CD4-positive, alpha-beta memory T cell (primary cell): ENCODE measurements around the gene SLC27A4. TPM values are rescaled to one million over a fixed set of nuclear protein-coding genes. Genes with fewer than 3 reads are reported as not detected.
A peak's percentile ranks its signal among the peaks of the same experiment; 100 is the strongest.

Experiments
- CTCF ChIA-PET: fragments of 350-600 bp; sonication (Branson Sonifier 250); formaldehyde crosslinking; loops from one replicate; lab custom pipeline; 2021; ENCODE audit warnings: inconsistent platforms; ENCODE audit not compliant: partially characterized antibody; lab: Charles Lee
- POLR2A ChIA-PET: fragments of 350-600 bp; sonication (Branson Sonifier 250); formaldehyde crosslinking; loops from one replicate; lab custom pipeline; 2021; ENCODE audit not compliant: partially characterized antibody; lab: Charles Lee
- DNase-seq, 5 donors: peaks; one replicate each; pipeline versions ENCODE4 v3.0.0 to v3.0.0-alpha.2; 2020 to 2022; ENCODE audit warnings: mixed read lengths in 1 of 5
- H3K27ac ChIP-seq: one replicate; pipeline ENCODE4 v1.7.0; 2013; ENCODE audit warnings: low read depth, low read length
- H3K27me3 ChIP-seq: 2 replicates; pipeline ENCODE4 v1.7.0; 2013; ENCODE audit warnings: mild to moderate bottlenecking, low read length, moderate library complexity; ENCODE audit not compliant: insufficient read depth
- H3K36me3 ChIP-seq: 2 replicates; pipeline ENCODE4 v1.7.0; 2013; ENCODE audit warnings: mild to moderate bottlenecking, low read length, moderate library complexity; ENCODE audit not compliant: insufficient read depth
- H3K4me1 ChIP-seq: 2 replicates; pipeline ENCODE4 v1.7.0; 2013; ENCODE audit warnings: mild to moderate bottlenecking, low read length, moderate library complexity; ENCODE audit not compliant: insufficient read depth
- H3K4me3 ChIP-seq, 2 donors: one replicate each; pipeline ENCODE4 v1.7.0; 2013; ENCODE audit warnings: low read length in 2 of 2, mild to moderate bottlenecking in 1 of 2
- H3K9me3 ChIP-seq, 2 donors: one replicate each; pipeline ENCODE4 v1.7.0; 2013; ENCODE audit warnings: low read length in 2 of 2, control low read depth in 1 of 2; ENCODE audit not compliant: control insufficient read depth in 1 of 2
- H3K27ac Mint-ChIP-seq, 7 donors: one replicate each; pipeline ENCODE4 v1.8.0; 2020 to 2021; ENCODE audit warnings: mixed read lengths in 7 of 7, mild to moderate bottlenecking in 6 of 7, inconsistent platforms in 3 of 7, moderate library complexity in 3 of 7
- H3K27me3 Mint-ChIP-seq, 2 donors: one replicate each; pipeline ENCODE4 v1.8.0; 2020 to 2021; ENCODE audit warnings: mixed read lengths in 2 of 2
- H3K36me3 Mint-ChIP-seq, 2 donors: one replicate each; pipeline ENCODE4 v1.8.0; 2020 to 2021; ENCODE audit warnings: mixed read lengths in 2 of 2, inconsistent platforms in 1 of 2, mild to moderate bottlenecking in 1 of 2
- H3K4me1 Mint-ChIP-seq, 4 donors: one replicate each; pipeline ENCODE4 v1.8.0; 2020 to 2021; ENCODE audit warnings: mixed read lengths in 4 of 4, mild to moderate bottlenecking in 1 of 4
- H3K4me3 Mint-ChIP-seq, 8 donors: one replicate each; pipeline ENCODE4 v1.8.0; 2020 to 2021; ENCODE audit warnings: mixed read lengths in 8 of 8, mild to moderate bottlenecking in 7 of 8, moderate library complexity in 6 of 8, inconsistent platforms in 3 of 8
- H3K9me3 Mint-ChIP-seq, 8 donors: one replicate each; pipeline ENCODE4 v1.8.0; 2020 to 2021; ENCODE audit warnings: mixed read lengths in 8 of 8, mild to moderate bottlenecking in 5 of 8, inconsistent platforms in 3 of 8, moderate library complexity in 1 of 8
- intact Hi-C: fragments of 100-400 bp; cut with micrococcal nuclease; formaldehyde crosslinking; loops from one replicate; pipeline ENCODE4 v1.15.1; 2023
- polyA plus RNA-seq, 2 donors: library from polyadenylated mRNA; unstranded; fragments of 300-500 nt; fragmentation: Illumina TruSeq; gene quantifications; one replicate each; pipeline ENCODE4 v1.2.3, GENCODE V29; 2021
- total RNA-seq, 2 experiments: library from RNA; stranded (reverse); gene quantifications; one replicate each; pipeline ENCODE4 v1.2.3, GENCODE V29; 2021

SLC27A4 gene
- total and polyA plus RNA-seq, 4 experiments from 2014 or later: 5.4 to 16.3 (median 11.3) TPM

DNA sequence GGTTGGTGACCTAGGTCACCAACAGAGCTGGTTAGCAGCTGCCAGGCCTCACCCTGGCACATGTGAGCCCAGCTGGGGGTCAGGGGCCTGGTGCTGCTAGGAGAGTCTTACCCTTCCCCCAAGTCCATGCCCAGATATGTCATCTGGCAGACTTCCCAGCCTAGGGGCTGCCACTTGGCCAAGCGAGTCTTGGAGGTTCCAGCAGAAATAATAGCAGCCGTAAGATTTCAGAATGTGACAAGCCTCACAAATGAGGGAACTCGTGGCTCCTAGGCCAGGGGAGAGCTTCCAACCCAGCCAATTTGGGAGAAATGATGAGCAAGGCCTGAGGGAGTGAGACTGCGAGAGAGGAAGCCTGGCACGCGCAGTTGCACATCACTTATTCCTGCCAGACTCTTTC, 41.9 kb downstream of the SLC27A4 start:
- Mint-ChIP-seq H3K27ac (peak overlapping the region in 1 of 7 donors; percentile 4), H3K36me3 (peaks cover 26 to 51% of the 10 kb centered on the region in 2 donors), H3K9me3 (peaks cover 0 to 2% (median 0%) of the 10 kb centered on the region in 8 donors), H3K4me1 (peaks cover 0 to 2% (median under 1%) of the 10 kb centered on the region in 4 donors), H3K4me3 (no peak overlapping the region), H3K27me3 (no peaks in the 10 kb centered on the region)
- Histone ChIP-seq H3K27me3 (no peaks in the 10 kb centered on the region), H3K9me3 (no peaks in the 10 kb centered on the region), H3K4me3 (no peak overlapping the region), H3K4me1 (no peaks in the 10 kb centered on the region), H3K27ac (no peak overlapping the region), H3K36me3 (peaks cover 39% of the 10 kb centered on the region)
- intact Hi-C loops: no loop called here
- POLR2A ChIA-PET: interaction anchor here (2.0 kb wide), 1 partner anchor 11 kb away, joined by 6 read pairs; the partner anchor contains the start of gene URM1
- CTCF ChIA-PET: no interaction called here
- DNase-seq: no peak

DNA sequence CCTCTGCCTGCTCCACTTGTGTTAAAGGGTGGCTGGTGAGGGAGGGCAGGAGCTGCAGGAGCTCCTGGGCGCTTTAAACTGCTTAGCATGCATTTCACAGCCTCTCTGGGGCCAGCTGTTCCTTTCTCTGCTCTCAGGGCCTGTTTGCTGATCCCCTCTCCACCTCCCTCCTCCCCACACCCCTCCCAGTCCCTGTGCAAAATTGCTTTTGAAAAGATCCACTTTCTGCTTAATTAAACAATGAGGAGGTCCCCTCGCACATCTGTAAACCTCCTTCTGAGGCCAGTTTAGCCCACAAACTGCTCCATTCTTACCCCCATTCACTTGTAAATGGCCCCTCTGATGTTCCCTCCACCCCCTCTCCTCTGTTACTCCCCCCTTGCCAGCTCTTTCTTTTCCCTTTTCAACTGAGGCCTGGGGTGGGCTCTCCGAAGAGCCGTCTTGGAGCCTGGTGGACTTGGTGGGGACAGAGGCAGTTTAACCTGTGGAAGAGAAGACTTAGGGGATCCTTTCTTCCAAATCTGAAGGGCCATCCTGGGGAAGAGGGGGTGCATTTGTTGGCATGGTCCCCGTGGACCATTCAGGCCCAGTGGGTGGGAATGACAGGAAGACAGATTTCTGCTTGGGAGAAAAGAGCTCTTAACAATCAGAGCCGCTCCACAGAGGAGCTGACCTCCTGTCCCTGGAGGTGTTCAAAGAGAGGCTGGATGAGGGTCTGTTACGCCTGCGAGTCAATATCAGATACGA, 42.9 kb downstream of the SLC27A4 start:
- no peak overlapping the region for H3K4me3 ChIP-seq
- intact Hi-C loops: no loop called here
- Mint-ChIP-seq H3K4me3 (no peak overlapping the region), H3K27me3 (no peaks in the 10 kb centered on the region), H3K27ac (peak overlapping the region in 2 of 7 donors; percentile 41 to 47), H3K36me3 (peaks cover 31 to 57% of the 10 kb centered on the region in 2 donors), H3K4me1 (peaks cover 0 to 2% (median under 1%) of the 10 kb centered on the region in 4 donors), H3K9me3 (peaks cover 0 to 2% (median 0%) of the 10 kb centered on the region in 8 donors)
- no peaks in the 10 kb centered on the region for H3K27me3 ChIP-seq
- CTCF ChIA-PET: interaction anchor here (1.2 kb wide), 1 partner anchor 55 kb away, joined by 3 read pairs; no protein-coding TSS in a partner anchor
- H3K4me1 ChIP-seq: no peaks in the 10 kb centered on the region
- no peak for DNase-seq
- H3K9me3 ChIP-seq: no peaks in the 10 kb centered on the region
- POLR2A ChIA-PET: interaction anchor here (1.9 to 2.0 kb wide), 2 partner anchors 12 to 21 kb away, joined by 6 read pairs; partner anchors contain the start of gene URM1
- H3K27ac ChIP-seq: no peak overlapping the region
- H3K36me3 ChIP-seq: peaks cover 43% of the 10 kb centered on the region

DNA sequence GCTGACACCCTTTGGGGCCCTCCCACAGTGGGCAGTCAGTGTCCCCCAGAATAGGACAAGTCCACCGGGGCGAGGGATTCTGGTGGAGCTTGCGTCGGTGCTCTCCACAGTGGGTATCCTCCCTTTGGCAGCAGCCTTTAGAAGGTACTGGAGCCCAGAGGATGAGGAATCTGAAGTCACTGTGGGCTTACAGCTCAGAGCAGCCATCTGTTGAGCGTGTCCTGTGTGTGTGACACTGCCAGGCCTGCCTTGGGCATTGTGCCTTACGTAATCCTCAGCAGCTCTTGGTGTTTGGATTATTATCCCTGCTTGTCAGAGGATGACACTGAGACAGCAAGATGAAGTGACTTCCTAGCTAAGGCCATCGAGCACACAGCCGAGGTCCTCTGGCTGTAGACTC, 43.5 kb downstream of the SLC27A4 start:
- Mint-ChIP-seq H3K9me3 (peaks cover 0 to 2% (median 0%) of the 10 kb centered on the region in 8 donors), H3K4me1 (peaks cover 0 to 2% (median under 1%) of the 10 kb centered on the region in 4 donors), H3K4me3 (no peak overlapping the region), H3K27ac (no peak overlapping the region), H3K36me3 (peaks cover 31 to 59% of the 10 kb centered on the region in 2 donors), H3K27me3 (no peaks in the 10 kb centered on the region)
- POLR2A ChIA-PET: interaction anchor here (1.9 to 2.0 kb wide), 2 partner anchors 12 to 22 kb away, joined by 6 read pairs; partner anchors contain the start of gene URM1
- Histone ChIP-seq H3K36me3 (peaks cover 45% of the 10 kb centered on the region), H3K27ac (no peak overlapping the region), H3K4me3 (no peak overlapping the region), H3K9me3 (no peaks in the 10 kb centered on the region), H3K4me1 (no peaks in the 10 kb centered on the region), H3K27me3 (no peaks in the 10 kb centered on the region)
- intact Hi-C loops: no loop called here
- CTCF ChIA-PET: interaction anchor here (1.2 kb wide), 1 partner anchor 55 kb away, joined by 3 read pairs; no protein-coding TSS in a partner anchor
- no peak for DNase-seq

DNA sequence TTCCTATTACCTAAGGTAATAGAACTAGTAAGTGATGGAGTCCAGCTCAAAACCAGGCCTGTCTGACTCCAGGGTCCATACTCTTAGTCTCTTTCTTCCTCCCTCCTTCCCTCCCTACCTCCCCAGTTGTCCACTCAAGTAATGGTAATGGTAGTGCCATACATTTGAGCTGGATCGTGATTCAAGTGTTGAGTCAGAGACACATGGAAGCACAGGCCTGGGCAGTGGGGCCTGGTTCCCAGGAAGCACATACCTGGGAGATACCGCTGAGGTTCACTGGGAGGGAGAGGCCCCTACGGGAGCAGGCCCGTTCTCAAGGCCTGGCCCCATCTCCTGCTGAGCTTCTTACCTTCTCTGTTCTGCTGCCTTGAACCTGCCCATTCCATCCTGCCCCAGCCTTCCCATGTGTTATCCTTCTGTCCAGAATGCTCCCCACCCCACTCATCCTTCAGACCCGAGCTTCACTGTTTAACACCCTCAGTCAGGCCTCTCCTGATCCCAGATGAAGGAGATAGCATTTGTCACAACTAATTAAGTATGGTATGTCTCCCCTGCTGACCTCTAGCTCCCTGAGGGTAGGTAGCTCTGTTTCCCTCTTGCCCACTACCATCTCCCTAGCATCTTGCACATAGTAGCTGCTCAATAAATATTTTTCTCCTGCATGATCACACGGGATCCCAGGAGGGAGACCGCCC, 44.6 kb downstream of the SLC27A4 start:
- H3K36me3 Mint-ChIP-seq: peaks cover 29 to 60% of the 10 kb centered on the region in 2 donors
- no peak overlapping the region for H3K4me3 Mint-ChIP-seq

DNA sequence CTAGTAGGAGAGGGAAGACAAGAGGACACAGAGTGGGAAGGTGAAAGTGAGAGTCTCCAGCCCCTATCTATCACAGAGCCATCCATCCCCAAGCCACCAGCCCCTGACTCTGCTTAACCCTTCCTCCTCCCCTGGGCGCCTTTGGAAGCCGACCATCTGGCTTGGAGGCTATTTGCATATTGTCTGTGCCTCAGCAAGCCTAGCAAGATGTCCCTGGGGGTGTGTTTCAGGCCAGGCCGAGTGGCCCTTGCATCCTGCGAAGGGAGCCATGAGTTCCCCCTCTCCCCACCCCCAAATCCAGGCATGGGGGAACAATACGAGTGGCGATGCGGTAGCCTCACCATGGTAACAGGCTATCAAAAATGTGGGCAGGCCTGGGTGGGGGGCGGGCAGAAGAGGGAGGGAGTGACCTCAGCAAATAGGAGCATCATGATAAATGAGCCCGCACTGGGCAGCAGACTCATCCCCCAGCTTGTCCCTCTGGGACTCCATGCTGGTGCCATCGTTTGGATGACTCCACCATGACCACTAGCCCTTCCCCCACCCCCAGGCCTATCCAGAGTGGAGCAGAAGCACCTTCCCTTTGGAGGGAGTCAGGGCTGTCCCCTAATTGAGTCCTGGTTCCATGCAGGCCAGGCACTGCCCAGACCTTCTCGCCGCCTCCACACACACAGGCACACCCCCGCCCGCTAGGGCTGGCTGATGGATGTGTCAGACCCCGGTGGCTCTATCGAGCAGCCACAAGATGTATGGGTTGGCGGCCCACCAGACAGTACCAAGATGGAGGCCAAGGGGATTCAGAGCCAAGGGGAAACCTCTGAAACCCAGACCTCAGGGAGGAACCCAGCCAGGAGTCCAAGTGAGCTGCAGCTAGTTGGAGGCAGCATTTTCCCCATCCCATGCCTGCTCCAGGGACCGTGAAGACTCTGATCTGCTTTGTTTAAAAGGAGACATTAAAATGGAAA, 45.5 kb downstream of the SLC27A4 start:
- peaks cover 0 to 2% (median 0%) of the 10 kb centered on the region in 8 donors for H3K9me3 Mint-ChIP-seq
- Histone ChIP-seq H3K27me3 (no peaks in the 10 kb centered on the region), H3K27ac (no peak overlapping the region), H3K4me3 (no peak overlapping the region), H3K9me3 (no peaks in the 10 kb centered on the region), H3K4me1 (no peaks in the 10 kb centered on the region), H3K36me3 (peaks cover 61% of the 10 kb centered on the region)
- DNase-seq: no peak
- CTCF ChIA-PET: no interaction called here
- H3K36me3 Mint-ChIP-seq: peaks cover 29 to 57% of the 10 kb centered on the region in 2 donors
- H3K4me3 Mint-ChIP-seq: no peak overlapping the region
- intact Hi-C loops: no loop called here
- H3K4me1 Mint-ChIP-seq: peaks cover 0 to 2% (median 0%) of the 10 kb centered on the region in 4 donors
- POLR2A ChIA-PET: interaction anchor here (1.9 kb wide), 1 partner anchor 24 kb away, joined by 6 read pairs; no protein-coding TSS in a partner anchor
- no peaks in the 10 kb centered on the region for H3K27me3 Mint-ChIP-seq
- H3K27ac Mint-ChIP-seq: no peak overlapping the region

More for the DNA sequence above, 44.6 kb downstream of the SLC27A4 start:
- no peaks in the 10 kb centered on the region for H3K27me3 Mint-ChIP-seq
- Histone ChIP-seq H3K4me1 (no peaks in the 10 kb centered on the region), H3K9me3 (no peaks in the 10 kb centered on the region), H3K4me3 (no peak overlapping the region), H3K27ac (no peak overlapping the region), H3K36me3 (peaks cover 55% of the 10 kb centered on the region), H3K27me3 (no peaks in the 10 kb centered on the region)
- no peak overlapping the region for H3K27ac Mint-ChIP-seq
- ChIA-PET CTCF (no interaction called here), POLR2A (interaction anchor here (0.9 to 1.9 kb wide), 2 partner anchors 10 to 23 kb away, joined by 3 to 6 read pairs; no protein-coding TSS in a partner anchor)
- H3K4me1 Mint-ChIP-seq: peaks cover 0 to 2% (median 0%) of the 10 kb centered on the region in 4 donors
- intact Hi-C loops: no loop called here
- no peak for DNase-seq
- peaks cover 0 to 2% (median 0%) of the 10 kb centered on the region in 8 donors for H3K9me3 Mint-ChIP-seq

DNA sequence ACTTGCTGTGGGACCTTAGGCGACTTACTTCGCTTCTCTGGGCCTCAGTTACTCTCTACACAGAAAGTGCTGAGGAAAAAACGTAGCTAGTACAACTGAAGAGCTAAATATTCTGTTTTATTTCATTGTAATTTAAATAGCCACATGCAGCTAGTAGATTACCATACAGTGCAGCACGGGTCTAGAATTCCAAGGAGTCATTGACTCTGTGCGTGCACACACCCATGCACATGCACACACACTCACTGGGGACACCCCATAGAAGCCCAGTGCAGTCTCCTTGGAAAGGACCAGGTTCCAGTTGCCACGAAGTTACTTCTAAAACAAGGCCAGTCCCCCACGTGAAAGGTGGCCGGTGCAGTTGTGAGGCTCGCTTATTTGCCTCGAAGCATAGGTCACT, 47.8 kb downstream of the SLC27A4 start:
- Histone ChIP-seq H3K36me3 (peaks cover 74% of the 10 kb centered on the region), H3K27ac (no peak overlapping the region), H3K4me1 (no peaks in the 10 kb centered on the region), H3K27me3 (no peaks in the 10 kb centered on the region), H3K9me3 (no peaks in the 10 kb centered on the region), H3K4me3 (no peak overlapping the region)
- H3K36me3 Mint-ChIP-seq: peaks cover 28 to 60% of the 10 kb centered on the region in 2 donors
- ChIA-PET POLR2A (no interaction called here), CTCF (interaction anchor here (1.0 to 1.4 kb wide), 2 partner anchors 30 to 32 kb away, joined by 3 to 4 read pairs; no protein-coding TSS in a partner anchor)
- no peak overlapping the region for H3K4me3 Mint-ChIP-seq
- H3K27me3 Mint-ChIP-seq: no peaks in the 10 kb centered on the region
- H3K4me1 Mint-ChIP-seq: no peaks in the 10 kb centered on the region
- H3K9me3 Mint-ChIP-seq: peaks cover 0 to 2% (median 0%) of the 10 kb centered on the region in 8 donors
- no peak for DNase-seq
- intact Hi-C loops: no loop called here
- H3K27ac Mint-ChIP-seq: no peak overlapping the region
